ENCODE data around the gene CFAP65.
A peak's percentile ranks its signal among the peaks of the same experiment; 100 is the strongest.

CFAP65 gene

DNA sequence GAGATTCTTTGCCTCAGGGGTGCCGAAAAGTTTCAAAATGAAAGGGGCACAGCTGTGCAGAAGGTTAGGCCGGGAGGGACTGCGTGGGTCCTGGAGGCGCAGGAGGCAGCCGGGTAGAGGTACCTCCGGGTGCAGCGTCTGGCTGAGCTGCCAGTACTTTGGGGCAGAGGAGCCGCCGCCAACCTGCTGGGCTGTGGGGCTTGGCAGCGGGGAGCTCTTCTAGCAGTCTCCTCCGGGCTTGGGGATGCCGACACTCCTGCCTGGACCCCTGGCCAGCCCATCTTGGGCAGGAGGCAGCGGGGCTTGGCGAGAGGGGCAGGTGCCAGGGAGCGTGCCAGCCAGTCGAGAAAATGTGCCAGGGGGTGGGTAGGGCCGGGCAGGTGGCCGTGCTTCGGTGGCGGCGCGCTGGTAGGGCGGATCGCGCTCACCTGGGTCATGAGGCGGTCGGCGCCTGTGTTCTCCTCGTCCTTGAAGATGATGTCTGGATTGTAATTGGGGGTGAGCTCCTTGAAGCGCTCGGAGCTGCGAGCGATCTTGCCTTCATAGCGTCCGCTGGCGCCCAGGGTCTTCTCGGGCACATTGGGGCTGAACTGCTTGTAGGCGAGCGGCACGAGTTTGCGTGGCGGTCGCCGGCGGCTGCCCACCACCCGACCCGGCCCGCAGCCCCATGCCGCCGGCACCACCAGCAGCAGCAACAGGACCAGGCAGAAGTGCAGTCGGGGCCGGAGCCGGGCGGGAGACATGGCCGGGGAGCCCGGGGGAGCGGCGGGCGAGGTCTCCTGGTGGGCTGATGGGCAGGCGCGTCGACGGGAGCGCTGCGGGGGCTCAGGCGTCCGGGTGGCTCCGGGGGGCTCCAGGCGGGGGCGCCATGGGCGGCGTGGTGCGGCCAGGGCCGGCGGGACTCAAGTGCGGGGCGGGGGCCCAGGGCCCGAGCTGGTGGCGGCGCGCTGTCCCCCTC, 18.7 kb upstream of the CFAP65 start:
- Histone ChIP-seq H3K27ac (ENCODE audit: low read length) (no peak overlapping the region), H3K9me3 (ENCODE audit: control insufficient read depth, low read depth, low read length) (no peaks in the 10 kb centered on the region), H3K36me3 (ENCODE audit: control insufficient read depth, low read depth, low read length) (no peaks in the 10 kb centered on the region), H3K9ac (ENCODE audit: low read length) (no peak overlapping the region), H3K4me1 (ENCODE audit: control insufficient read depth, low read depth, low read length) (no peaks in the 10 kb centered on the region), H3K4me3 (ENCODE audit: low read length) (no peak overlapping the region), H3K27me3 (ENCODE audit: control insufficient read depth, insufficient read depth, low read length) (peaks cover 99% of the 10 kb centered on the region)

DNA sequence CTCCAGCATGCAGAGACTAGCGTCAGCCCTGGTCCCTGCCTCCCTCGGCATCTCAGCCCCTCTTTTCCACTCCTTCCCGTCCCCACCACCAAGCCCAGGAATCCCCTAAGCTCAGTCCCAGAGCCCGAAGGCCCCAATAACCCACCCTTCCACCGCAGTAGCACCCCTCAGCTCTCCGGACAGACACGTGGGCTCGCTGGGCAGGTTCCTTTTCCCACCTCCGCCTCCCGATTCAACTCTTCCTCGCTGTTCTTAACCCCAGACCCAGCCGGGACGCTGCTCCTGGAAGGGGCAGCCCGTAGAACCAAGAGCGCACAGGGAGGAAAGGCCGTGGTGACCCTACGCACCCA, 18.0 kb upstream of the CFAP65 start:
- Histone ChIP-seq H3K27me3 (ENCODE audit: control insufficient read depth, insufficient read depth, low read length) (peaks cover 99% of the 10 kb centered on the region), H3K36me3 (ENCODE audit: control insufficient read depth, low read depth, low read length) (no peaks in the 10 kb centered on the region), H3K4me1 (ENCODE audit: control insufficient read depth, low read depth, low read length) (no peaks in the 10 kb centered on the region), H3K9me3 (ENCODE audit: control insufficient read depth, low read depth, low read length) (no peaks in the 10 kb centered on the region), H3K9ac (ENCODE audit: low read length) (no peak overlapping the region), H3K27ac (ENCODE audit: low read length) (no peak overlapping the region), H3K4me3 (ENCODE audit: low read length) (no peak overlapping the region)

DNA sequence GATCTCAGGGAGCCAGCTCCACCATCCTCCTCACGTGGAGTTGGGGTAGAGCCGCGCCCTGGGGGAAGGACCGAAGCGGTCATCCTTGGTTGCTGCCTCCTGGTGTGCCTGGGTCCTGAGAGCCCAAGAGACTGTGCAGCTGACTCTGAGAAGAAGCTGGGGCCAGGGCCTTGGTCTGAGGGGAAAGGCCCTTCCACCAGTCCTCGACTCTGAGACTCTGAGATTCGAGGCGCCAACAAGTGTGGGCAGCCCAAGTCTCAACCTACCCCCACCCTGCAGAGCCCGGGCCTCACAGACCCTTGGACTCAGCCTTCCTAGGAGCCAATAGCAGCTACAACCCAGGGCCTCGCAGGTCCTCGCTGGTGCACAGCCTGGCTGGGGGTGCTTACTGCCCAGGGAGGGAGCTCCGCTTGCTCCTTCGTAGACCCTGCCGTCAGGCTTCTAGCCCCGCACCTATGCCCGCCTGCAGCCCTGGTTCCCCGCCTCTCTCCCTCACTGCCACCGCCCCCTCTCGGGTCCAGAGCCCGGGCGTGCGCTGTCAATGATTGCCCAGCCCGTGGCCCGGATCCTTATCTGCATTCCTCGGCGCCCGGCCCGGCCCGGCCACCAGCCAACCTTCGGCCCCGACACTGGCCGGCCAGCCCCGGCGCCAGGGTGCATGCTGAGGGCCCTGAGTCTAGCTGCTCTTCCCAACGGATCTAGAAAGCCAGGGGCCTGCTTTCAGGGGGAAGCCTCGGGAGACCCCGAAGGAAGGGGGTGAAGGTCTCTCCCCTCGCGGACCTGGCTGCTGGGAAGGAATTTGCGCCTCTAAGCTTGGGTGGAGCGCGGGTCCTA, 17.4 kb upstream of the CFAP65 start:
- H3K9ac ChIP-seq (ENCODE audit: low read length) = no peak overlapping the region
- H3K27ac ChIP-seq (ENCODE audit: low read length) = no peak overlapping the region
- no peak overlapping the region for H3K4me3 ChIP-seq (ENCODE audit: low read length)
- peaks cover 97% of the 10 kb centered on the region for H3K27me3 ChIP-seq (ENCODE audit: control insufficient read depth, insufficient read depth, low read length)
- no peaks in the 10 kb centered on the region for H3K36me3 ChIP-seq (ENCODE audit: control insufficient read depth, low read depth, low read length)
- no peaks in the 10 kb centered on the region for H3K9me3 ChIP-seq (ENCODE audit: control insufficient read depth, low read depth, low read length)
- no peaks in the 10 kb centered on the region for H3K4me1 ChIP-seq (ENCODE audit: control insufficient read depth, low read depth, low read length)

DNA sequence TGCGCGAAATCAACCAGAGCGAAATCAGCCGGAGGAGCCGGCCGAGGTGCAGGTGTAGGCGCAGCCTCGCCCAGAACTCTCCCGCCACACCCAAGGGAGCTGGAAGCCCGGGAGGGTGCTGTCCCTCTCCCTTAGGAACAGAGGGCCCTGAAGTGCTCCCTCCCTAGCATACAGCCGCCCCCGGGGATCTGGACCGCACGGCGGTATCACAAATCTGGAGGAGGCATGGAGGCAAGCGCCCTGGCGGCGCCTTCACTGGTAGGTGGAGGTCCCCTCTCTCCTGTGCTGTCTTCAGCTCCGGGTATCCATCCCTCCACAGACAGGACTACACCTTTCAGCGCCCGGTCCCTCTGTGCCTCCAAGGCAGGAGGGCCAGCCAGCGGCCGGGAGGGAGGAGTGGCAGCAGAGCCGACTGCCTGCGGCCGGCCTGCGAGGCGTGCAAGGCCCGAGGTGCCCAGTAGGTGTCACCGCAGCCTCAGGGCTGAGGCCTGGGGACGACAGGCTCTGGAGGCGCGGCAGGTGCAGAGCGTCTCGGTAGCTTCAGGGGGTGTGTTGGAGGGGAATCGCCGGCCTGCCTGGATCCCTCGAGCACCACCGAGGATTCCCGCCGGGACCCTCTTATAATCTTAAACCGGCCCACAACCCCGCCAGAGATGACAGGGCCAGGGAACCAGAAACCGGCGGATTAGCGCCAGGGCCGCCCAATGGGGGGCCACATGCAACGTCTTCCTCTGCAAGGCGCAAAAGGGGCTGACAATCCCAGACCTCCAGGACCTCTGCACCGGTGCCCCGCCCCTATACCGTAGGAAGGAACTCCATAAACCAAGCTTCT, 16.6 kb upstream of the CFAP65 start:
- Histone ChIP-seq H3K36me3 (ENCODE audit: control insufficient read depth, low read depth, low read length) (no peaks in the 10 kb centered on the region), H3K9me3 (ENCODE audit: control insufficient read depth, low read depth, low read length) (no peaks in the 10 kb centered on the region), H3K4me3 (ENCODE audit: low read length) (peak overlapping the region; percentile 25), H3K27me3 (ENCODE audit: control insufficient read depth, insufficient read depth, low read length) (peaks cover 96% of the 10 kb centered on the region), H3K27ac (ENCODE audit: low read length) (no peak overlapping the region), H3K4me1 (ENCODE audit: control insufficient read depth, low read depth, low read length) (no peaks in the 10 kb centered on the region), H3K9ac (ENCODE audit: low read length) (no peak overlapping the region)

DNA sequence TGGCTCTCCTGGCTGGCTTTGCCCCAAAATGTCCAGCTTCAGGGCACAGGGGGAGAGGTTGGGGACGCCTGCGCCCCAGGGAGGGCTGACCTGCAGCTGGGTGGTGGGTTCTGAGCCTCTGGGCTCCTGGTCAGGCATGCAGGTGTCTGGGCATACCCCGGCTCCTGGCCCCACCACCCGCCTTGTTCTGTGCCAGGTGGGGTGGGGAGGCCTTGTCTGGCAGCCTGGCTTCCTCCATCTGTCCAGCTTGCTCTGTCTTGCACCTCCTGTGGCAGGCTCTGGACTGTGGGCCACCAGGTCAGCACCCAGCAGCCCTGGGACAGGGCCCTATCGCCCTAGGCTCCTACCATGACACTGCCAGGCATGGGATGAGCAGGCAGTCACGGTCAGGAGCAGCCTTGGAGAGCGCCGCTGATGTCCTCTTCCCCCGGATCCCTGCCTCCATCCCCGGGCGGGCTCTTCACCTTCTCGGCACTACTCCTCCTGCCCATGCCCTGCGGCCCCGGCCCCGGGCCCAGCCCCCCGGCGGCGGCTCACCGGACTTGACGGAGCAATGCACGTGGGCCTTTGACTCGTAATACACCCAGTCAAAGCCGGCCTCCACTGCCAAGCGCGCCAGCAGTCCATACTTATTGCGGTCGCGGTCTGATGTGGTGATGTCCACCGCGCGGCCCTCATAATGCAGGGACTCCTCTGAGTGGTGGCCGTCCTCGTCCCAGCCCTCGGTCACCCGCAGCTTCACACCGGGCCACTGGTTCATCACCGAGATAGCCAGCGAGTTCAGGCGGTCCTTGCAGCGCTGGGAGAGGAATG, 15.8 kb upstream of the CFAP65 start:
- Histone ChIP-seq H3K4me1 (ENCODE audit: control insufficient read depth, low read depth, low read length) (no peaks in the 10 kb centered on the region), H3K4me3 (ENCODE audit: low read length) (peak overlapping the region; percentile 25), H3K27ac (ENCODE audit: low read length) (no peak overlapping the region), H3K36me3 (ENCODE audit: control insufficient read depth, low read depth, low read length) (no peaks in the 10 kb centered on the region), H3K9ac (ENCODE audit: low read length) (no peak overlapping the region), H3K27me3 (ENCODE audit: control insufficient read depth, insufficient read depth, low read length) (peaks cover 96% of the 10 kb centered on the region), H3K9me3 (ENCODE audit: control insufficient read depth, low read depth, low read length) (no peaks in the 10 kb centered on the region)

DNA sequence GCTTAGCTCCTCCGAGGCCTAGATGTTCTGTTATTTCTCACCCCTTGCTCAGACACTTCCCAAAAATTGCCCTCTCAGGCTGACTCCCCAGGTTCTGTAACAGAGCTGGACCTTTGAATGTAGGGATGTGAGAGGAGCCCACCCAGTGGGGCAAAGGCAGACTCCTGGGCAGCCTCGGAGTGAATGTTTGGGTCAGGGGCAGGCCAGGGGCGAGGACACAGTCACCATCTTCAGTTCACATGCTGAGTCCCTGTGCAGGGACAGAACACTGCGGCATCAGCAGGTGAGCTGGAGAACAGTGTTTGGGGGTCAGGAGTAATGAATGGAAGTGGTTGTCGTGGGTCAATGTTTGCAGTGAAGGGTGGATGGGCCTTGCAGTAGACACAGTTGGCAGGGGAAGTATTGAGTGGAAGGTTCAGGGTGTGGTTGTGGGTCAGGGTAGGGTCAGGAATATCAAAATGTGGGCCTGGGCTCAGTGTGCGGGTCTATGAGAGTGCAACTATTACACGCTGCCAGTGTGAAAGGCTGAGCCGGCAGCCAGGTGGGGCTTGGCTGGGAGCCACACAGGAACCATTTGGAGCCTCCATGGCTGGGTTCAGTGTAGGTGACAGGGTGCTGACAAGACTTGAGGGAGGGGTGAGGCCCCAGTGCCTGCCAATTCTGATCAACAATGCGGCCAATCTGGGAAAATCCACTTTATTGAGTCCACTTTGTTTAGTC, 15.0 kb upstream of the CFAP65 start:
- H3K27me3 ChIP-seq (ENCODE audit: control insufficient read depth, insufficient read depth, low read length) = peaks cover 92% of the 10 kb centered on the region
- no peaks in the 10 kb centered on the region for H3K4me1 ChIP-seq (ENCODE audit: control insufficient read depth, low read depth, low read length)
- H3K27ac ChIP-seq (ENCODE audit: low read length) = no peak overlapping the region
- no peak overlapping the region for H3K4me3 ChIP-seq (ENCODE audit: low read length)
- H3K36me3 ChIP-seq (ENCODE audit: control insufficient read depth, low read depth, low read length) = no peaks in the 10 kb centered on the region
- no peak overlapping the region for H3K9ac ChIP-seq (ENCODE audit: low read length)
- no peaks in the 10 kb centered on the region for H3K9me3 ChIP-seq (ENCODE audit: control insufficient read depth, low read depth, low read length)

DNA sequence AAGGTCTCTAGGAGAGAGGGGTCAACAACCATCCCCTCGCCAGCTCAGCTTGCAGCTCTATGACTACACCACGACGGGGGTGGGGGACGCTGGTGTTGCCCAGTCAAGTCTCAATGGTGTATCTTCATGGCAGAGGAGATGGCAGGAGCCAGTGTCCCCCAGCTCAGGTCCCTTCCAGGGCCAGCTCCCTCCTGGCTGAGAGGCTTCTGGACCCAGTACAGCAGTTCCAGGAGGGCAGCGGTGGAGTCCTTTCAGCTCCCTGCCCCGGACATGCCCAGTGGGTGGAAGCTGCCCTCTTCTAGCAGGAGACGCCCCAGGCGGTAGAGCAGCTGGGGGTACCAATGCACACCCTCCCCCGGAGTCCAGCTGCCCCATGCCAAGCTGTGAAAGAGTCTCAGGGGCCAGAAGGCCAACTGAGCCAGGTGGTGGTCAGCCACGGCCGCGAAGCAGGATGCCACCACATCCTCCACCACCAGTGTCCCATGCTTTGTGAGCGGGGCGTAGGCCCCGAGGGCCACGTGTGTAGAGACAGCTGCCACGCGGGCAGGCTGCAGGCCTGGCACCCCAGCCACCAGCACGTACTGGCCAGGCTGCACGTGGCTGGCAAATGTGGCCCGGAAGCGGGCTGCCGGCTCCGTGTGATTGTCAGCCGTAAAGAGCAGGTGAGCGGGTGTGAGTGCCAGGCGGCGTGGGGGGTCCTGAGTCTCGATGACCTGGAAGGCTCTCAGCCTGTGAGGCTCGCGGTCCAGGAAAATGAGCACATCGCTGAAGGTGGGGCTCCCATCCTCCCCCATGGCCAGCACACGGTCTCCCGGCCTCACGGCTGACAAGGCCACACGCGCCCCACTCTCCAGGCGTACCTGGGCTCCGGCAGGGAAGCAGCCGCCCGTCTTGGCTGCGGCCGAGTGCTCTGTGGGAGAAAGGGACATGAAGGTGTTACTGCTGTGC, 13.9 kb upstream of the CFAP65 start:
- H3K27ac ChIP-seq (ENCODE audit: low read length) = no peak overlapping the region
- H3K4me3 ChIP-seq (ENCODE audit: low read length) = no peak overlapping the region
- H3K9me3 ChIP-seq (ENCODE audit: control insufficient read depth, low read depth, low read length) = no peaks in the 10 kb centered on the region
- H3K36me3 ChIP-seq (ENCODE audit: control insufficient read depth, low read depth, low read length) = no peaks in the 10 kb centered on the region
- peaks cover 90% of the 10 kb centered on the region for H3K27me3 ChIP-seq (ENCODE audit: control insufficient read depth, insufficient read depth, low read length)
- no peak overlapping the region for H3K9ac ChIP-seq (ENCODE audit: low read length)
- no peaks in the 10 kb centered on the region for H3K4me1 ChIP-seq (ENCODE audit: control insufficient read depth, low read depth, low read length)

DNA sequence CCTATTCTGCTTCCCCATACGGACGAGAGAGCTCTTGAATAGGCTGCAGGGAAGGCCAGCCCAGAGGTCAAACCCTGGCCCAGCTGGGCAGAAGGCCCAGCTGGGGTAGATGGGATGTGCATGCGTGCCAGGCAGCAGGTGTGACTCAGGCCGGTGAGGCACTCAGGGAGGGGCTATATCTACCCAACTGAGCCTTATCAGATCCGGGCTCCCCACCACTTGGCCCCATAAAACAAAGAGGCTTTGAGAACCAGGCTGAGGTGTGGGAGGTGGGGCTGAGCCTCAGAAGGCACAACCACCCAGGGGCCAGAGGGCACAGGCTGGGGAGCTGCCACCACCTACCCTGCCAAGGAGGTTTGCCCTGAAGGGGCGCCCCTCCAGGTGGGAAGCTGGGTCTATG, 8.0 kb upstream of the CFAP65 start:
- H3K27ac ChIP-seq (ENCODE audit: low read length) = no peak overlapping the region
- no peaks in the 10 kb centered on the region for H3K9me3 ChIP-seq (ENCODE audit: control insufficient read depth, low read depth, low read length)
- peaks cover 76% of the 10 kb centered on the region for H3K27me3 ChIP-seq (ENCODE audit: control insufficient read depth, insufficient read depth, low read length)
- H3K4me3 ChIP-seq (ENCODE audit: low read length) = no peak overlapping the region
- H3K4me1 ChIP-seq (ENCODE audit: control insufficient read depth, low read depth, low read length) = no peaks in the 10 kb centered on the region
- H3K36me3 ChIP-seq (ENCODE audit: control insufficient read depth, low read depth, low read length) = no peaks in the 10 kb centered on the region
- H3K9ac ChIP-seq (ENCODE audit: low read length) = no peak overlapping the region

DNA sequence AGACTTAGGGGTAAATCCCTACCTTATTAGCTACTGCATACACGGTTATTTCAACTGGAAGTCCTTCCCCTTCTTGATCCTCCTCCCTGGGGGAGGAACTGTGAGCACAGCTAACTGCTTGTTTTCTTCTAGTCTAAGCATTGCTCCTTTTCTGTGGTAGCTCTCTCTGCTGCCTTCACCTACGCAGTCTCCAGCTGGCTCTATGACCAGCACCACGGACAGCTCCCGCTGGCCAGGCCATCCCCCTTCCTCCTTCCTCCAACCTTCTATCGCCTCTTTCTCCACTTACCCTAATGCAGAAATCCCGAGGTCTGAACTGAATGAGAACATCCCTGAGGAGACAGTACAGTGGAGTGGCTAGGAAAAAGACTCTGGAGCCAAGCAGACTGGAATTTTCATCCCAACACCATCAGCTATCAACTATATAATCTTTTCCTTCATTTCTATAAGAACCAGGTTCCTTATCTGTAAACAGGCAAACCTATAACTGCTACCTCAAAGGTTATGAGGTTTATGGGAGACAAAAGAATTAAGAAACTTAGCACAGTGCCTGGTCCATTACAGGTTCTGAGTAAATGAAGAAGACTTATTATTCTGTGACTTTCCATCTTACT, 4.7 kb upstream of the CFAP65 start:
- H3K27ac ChIP-seq (ENCODE audit: low read length) = no peak overlapping the region
- H3K9ac ChIP-seq (ENCODE audit: low read length) = no peak overlapping the region
- no peak overlapping the region for H3K4me3 ChIP-seq (ENCODE audit: low read length)
- H3K4me1 ChIP-seq (ENCODE audit: control insufficient read depth, low read depth, low read length) = peaks cover 3% of the 10 kb centered on the region
- H3K9me3 ChIP-seq (ENCODE audit: control insufficient read depth, low read depth, low read length) = no peaks in the 10 kb centered on the region
- H3K36me3 ChIP-seq (ENCODE audit: control insufficient read depth, low read depth, low read length) = no peaks in the 10 kb centered on the region
- peaks cover 78% of the 10 kb centered on the region for H3K27me3 ChIP-seq (ENCODE audit: control insufficient read depth, insufficient read depth, low read length)
